SK-N-SH (cell line): ENCODE measurements around the gene PROSER2.

ENCODE experiments used
- CTCF ChIP-seq: fragments of 200-600 bp; sonication (generic); IDR thresholded peaks from 2 replicates; pipeline ENCODE4 v1.6.1; 2017; ENCODE audit warnings: antibody characterized with exemption, mild to moderate bottlenecking, moderate library complexity
- EP300 ChIP-seq, 2 experiments: IDR thresholded peaks; 2 replicates each; pipeline versions ENCODE4 v1.4.0 to v1.6.1; 2012; ENCODE audit warnings: borderline replicate concordance in 1 of 2, low read depth in 1 of 2, low read length in 1 of 2
- EZH2phosphoT487 ChIP-seq: fragments of 200-600 bp; sonication (generic); IDR thresholded peaks from 2 replicates; pipeline ENCODE4 v1.6.1; 2017; ENCODE audit warnings: low read depth, mixed run types, mild to moderate bottlenecking, antibody characterized with exemption, moderate library complexity, borderline replicate concordance
- POLR2AphosphoS5 ChIP-seq: IDR thresholded peaks from 2 replicates; pipeline ENCODE4 v1.6.1; 2012; ENCODE audit warnings: low read depth, low read length
- YY1 ChIP-seq: IDR thresholded peaks from 2 replicates; pipeline ENCODE4 v1.4.0; 2012; ENCODE audit warnings: low read depth, mild to moderate bottlenecking

- TF ChIP-seq YY1 (no peak), CTCF (no peak), POLR2AphosphoS5 (no peak), EZH2phosphoT487 (no peak), EP300 (IDR thresholded peaks at IDR 0.05; ENCODE audit: borderline replicate concordance in 1 of 2, low read depth in 1 of 2, low read length in 1 of 2) (no peak)
Observed at GRCh38 chr10:11810313-11810766, 12.8 kb upstream of the PROSER2 start.
